Fibroblast of upper back skin (primary cell): Measurements from ENCODE around the gene VEGFD.
A peak's percentile ranks its signal among the peaks of the same experiment; 100 is the strongest.
"Not testable (repeated sequence)": the region's sequence is repeated elsewhere in the genome, so short reads cannot be mapped to it uniquely, and the experiment has no call there.

ENCODE experiments used
- DNase-seq: peaks from one replicate; pipeline ENCODE4 v3.0.0-alpha.2; 2013

VEGFD gene

GRCh38 chrX:15358533-15358932 is 25.7 kb downstream of the VEGFD start:
- no peak for DNase-seq

- DNase-seq: no peak
Measured at GRCh38 chrX:15356444-15356843, 27.8 kb downstream of the VEGFD start.

GRCh38 chrX:15350329-15350996 is 33.8 kb downstream of the VEGFD start:
- no peak for DNase-seq

GRCh38 chrX:15349046-15349445 is 35.2 kb downstream of the VEGFD start:
- peak; percentile 59 for DNase-seq

- no peak for DNase-seq
Measured at GRCh38 chrX:15345976-15346375, 38.2 kb downstream of the VEGFD start.

GRCh38 chrX:15344106-15344505 is 40.1 kb downstream of the VEGFD start:
- DNase-seq: no peak

- DNase-seq: peak; percentile 24
Measured at GRCh38 chrX:15343075-15343476, 41.1 kb downstream of the VEGFD start.

GRCh38 chrX:15340867-15341266 is 43.3 kb downstream of the VEGFD start:
- no peak for DNase-seq

GRCh38 chrX:15336023-15336413 is 48.2 kb downstream of the VEGFD start:
- DNase-seq: peak; percentile 31

- DNase-seq: peak; percentile 96
Measured at GRCh38 chrX:15335135-15336022, 48.8 kb downstream of the VEGFD start, which contains the start of gene PIGA. TSS of gene PIGA (minus strand) at chrX:15335523. CDS start at chrX:15331930, 3,593 bp downstream.

GRCh38 chrX:15334561-15334960 is 49.7 kb downstream of the VEGFD start:
- peak; percentile 10 for DNase-seq

GRCh38 chrX:15328821-15329220 is 55.4 kb downstream of the VEGFD start:
- DNase-seq: no peak

GRCh38 chrX:15328131-15328530 is 56.1 kb downstream of the VEGFD start:
- no peak for DNase-seq

GRCh38 chrX:15322472-15322871 is 61.7 kb downstream of the VEGFD start:
- DNase-seq: no peak

GRCh38 chrX:15322072-15322471 is 62.1 kb downstream of the VEGFD start:
- no peak for DNase-seq

- no peak for DNase-seq
Measured at GRCh38 chrX:15321447-15321846, 62.8 kb downstream of the VEGFD start.

- DNase-seq: no peak
Measured at GRCh38 chrX:15320297-15320696, 63.9 kb downstream of the VEGFD start.

- DNase-seq: no peak
Measured at GRCh38 chrX:15319075-15319474, 65.1 kb downstream of the VEGFD start.

- DNase-seq: no peak
Measured at GRCh38 chrX:15315509-15315908, 68.7 kb downstream of the VEGFD start, which contains the start of gene ASB11. TSS of gene ASB11 (minus strand) at chrX:15315640. CDS start at chrX:15315605, 35 bp downstream.

- no peak for DNase-seq
Measured at GRCh38 chrX:15314472-15314871, 69.7 kb downstream of the VEGFD start.

GRCh38 chrX:15311119-15311518 is 73.1 kb downstream of the VEGFD start:
- DNase-seq: no peak

GRCh38 chrX:15310117-15310516 is 74.1 kb downstream of the VEGFD start:
- DNase-seq: peak; percentile 8

GRCh38 chrX:15305899-15306298 is 78.3 kb downstream of the VEGFD start:
- DNase-seq: not testable (repeated sequence)

- no peak for DNase-seq
Measured at GRCh38 chrX:15301924-15302323, 82.3 kb downstream of the VEGFD start.
